ENCODE measurements around the gene COQ8A. TPM values are rescaled to one million over a fixed set of nuclear protein-coding genes. Genes with fewer than 3 reads are reported as not detected.
"Not testable (repeated sequence)": the region's sequence is repeated elsewhere in the genome, so short reads cannot be mapped to it uniquely, and the experiment has no call there.

COQ8A gene
- total RNA-seq, 1 donor from 2014 or later, result 28.0 TPM

GRCh38 chr1:226948480-226948879 is 8.4 kb downstream of the COQ8A start:
- H3K9me3 Mint-ChIP-seq, result peaks cover 4% of the 10 kb centered on the region
- H3K27me3 Mint-ChIP-seq (ENCODE audit: low read depth), result no peaks in the 10 kb centered on the region
- H3K4me1 Mint-ChIP-seq (ENCODE audit: low read depth), result peaks cover 13% of the 10 kb centered on the region
- H3K4me3 Mint-ChIP-seq (ENCODE audit: low read depth), result no peak overlapping the region
- H3K36me3 Mint-ChIP-seq (ENCODE audit: low read depth), result peaks cover 6% of the 10 kb centered on the region
- H3K27ac Mint-ChIP-seq, result no peak overlapping the region
- no peak for DNase-seq (ENCODE audit: low spot score)
- intact Hi-C loops (cut with micrococcal nuclease), result no loop called here

DNA sequence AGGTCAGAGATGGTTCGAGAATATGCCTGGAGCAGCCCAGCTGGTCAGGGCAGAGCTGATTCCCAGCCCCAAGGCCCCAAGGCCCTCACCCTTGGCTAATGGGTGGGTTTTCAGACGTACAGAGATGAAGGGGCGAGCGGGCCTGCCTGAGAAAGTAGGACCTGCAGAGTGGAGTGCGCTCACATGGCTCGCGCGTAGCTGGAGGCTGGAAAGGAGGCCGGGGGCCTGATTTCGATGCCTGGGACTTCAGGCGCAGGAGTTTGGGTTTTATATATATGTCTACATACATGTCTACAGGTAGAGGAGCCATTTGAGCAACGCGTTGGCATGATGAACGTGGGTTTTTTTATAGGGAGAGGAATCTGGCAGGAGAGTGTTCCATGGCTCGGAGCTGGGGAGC is 8.9 kb downstream of the COQ8A start:
- H3K27me3 Mint-ChIP-seq (ENCODE audit: low read depth), result no peaks in the 10 kb centered on the region
- DNase-seq (ENCODE audit: low spot score), result no peak
- no peak overlapping the region for H3K27ac Mint-ChIP-seq
- peaks cover 6% of the 10 kb centered on the region for H3K36me3 Mint-ChIP-seq (ENCODE audit: low read depth)
- H3K4me3 Mint-ChIP-seq (ENCODE audit: low read depth), result no peak overlapping the region
- intact Hi-C loops (cut with micrococcal nuclease), result no loop called here
- peaks cover 4% of the 10 kb centered on the region for H3K9me3 Mint-ChIP-seq
- H3K4me1 Mint-ChIP-seq (ENCODE audit: low read depth), result peaks cover 11% of the 10 kb centered on the region

GRCh38 chr1:226949401-226949800 is 9.3 kb downstream of the COQ8A start:
- Mint-ChIP-seq H3K4me3 (ENCODE audit: low read depth) (no peak overlapping the region), H3K36me3 (ENCODE audit: low read depth) (peaks cover 6% of the 10 kb centered on the region), H3K9me3 (peaks cover 4% of the 10 kb centered on the region), H3K27ac (no peak overlapping the region), H3K27me3 (ENCODE audit: low read depth) (no peaks in the 10 kb centered on the region), H3K4me1 (ENCODE audit: low read depth) (peaks cover 11% of the 10 kb centered on the region)
- DNase-seq (ENCODE audit: low spot score), result no peak
- intact Hi-C loops (cut with micrococcal nuclease), result no loop called here

GRCh38 chr1:226950316-226950715 is 10.2 kb downstream of the COQ8A start:
- intact Hi-C loops (cut with micrococcal nuclease), result no loop called here
- H3K36me3 Mint-ChIP-seq (ENCODE audit: low read depth), result peaks cover 12% of the 10 kb centered on the region
- H3K27me3 Mint-ChIP-seq (ENCODE audit: low read depth), result no peaks in the 10 kb centered on the region
- DNase-seq (ENCODE audit: low spot score), result no peak
- no peak overlapping the region for H3K27ac Mint-ChIP-seq
- H3K4me3 Mint-ChIP-seq (ENCODE audit: low read depth), result no peak overlapping the region
- peaks cover 11% of the 10 kb centered on the region for H3K4me1 Mint-ChIP-seq (ENCODE audit: low read depth)
- H3K9me3 Mint-ChIP-seq, result peaks cover 9% of the 10 kb centered on the region

- H3K27me3 Mint-ChIP-seq (ENCODE audit: low read depth), result no peaks in the 10 kb centered on the region
- intact Hi-C loops (cut with micrococcal nuclease), result no loop called here
- peaks cover 9% of the 10 kb centered on the region for H3K9me3 Mint-ChIP-seq
- peaks cover 11% of the 10 kb centered on the region for H3K4me1 Mint-ChIP-seq (ENCODE audit: low read depth)
- no peak overlapping the region for H3K4me3 Mint-ChIP-seq (ENCODE audit: low read depth)
- DNase-seq (ENCODE audit: low spot score), result no peak
- peaks cover 14% of the 10 kb centered on the region for H3K36me3 Mint-ChIP-seq (ENCODE audit: low read depth)
- no peak overlapping the region for H3K27ac Mint-ChIP-seq
Measured at GRCh38 chr1:226950871-226951270, 10.8 kb downstream of the COQ8A start.

DNA sequence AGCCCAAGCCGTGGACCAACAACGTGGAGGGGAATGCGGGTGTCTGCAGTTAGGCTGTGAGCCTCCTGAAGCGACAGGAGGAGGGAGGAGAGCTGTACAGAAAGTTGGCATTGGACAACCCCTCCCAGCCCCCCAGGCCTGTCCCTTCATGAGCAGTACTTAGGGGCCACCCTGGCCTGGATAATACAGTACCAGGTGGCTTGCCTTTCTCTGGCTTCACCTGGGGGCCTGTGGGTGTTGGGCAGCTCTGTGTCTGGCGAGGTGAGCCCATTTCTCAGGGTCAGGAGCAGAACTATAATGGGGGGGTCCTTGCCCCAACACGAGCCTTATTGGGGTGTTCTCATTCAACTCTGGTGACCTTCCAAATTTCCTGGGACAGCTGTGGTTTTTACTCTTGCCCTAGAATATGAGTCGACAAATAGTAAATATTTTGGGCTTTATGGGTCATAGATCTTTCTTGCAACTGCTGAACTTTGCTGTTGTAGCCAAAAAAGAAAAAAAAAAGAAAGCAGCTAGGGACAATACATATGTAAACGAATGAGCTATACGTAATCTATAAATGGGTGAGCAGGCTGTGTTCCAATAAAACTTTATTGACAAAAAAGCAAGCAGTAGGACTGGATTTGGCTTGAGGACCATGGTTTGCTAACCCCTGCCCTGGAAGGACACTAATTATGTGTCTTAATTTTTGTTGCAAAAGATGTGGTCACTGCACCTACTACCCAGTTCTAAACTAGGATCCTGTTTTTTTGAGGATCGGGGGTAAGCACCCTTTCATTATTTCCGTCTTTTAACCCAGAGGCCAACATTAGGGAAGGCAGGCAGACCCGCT is 11.4 kb downstream of the COQ8A start:
- intact Hi-C loops (cut with micrococcal nuclease), result no loop called here
- H3K36me3 Mint-ChIP-seq (ENCODE audit: low read depth), result peaks cover 17% of the 10 kb centered on the region
- H3K4me1 Mint-ChIP-seq (ENCODE audit: low read depth), result peaks cover 11% of the 10 kb centered on the region
- no peak overlapping the region for H3K27ac Mint-ChIP-seq
- peaks cover 9% of the 10 kb centered on the region for H3K9me3 Mint-ChIP-seq
- DNase-seq (ENCODE audit: low spot score), result no peak
- H3K27me3 Mint-ChIP-seq (ENCODE audit: low read depth), result no peaks in the 10 kb centered on the region
- H3K4me3 Mint-ChIP-seq (ENCODE audit: low read depth), result no peak overlapping the region

- Mint-ChIP-seq H3K27ac (no peak overlapping the region), H3K9me3 (peaks cover 13% of the 10 kb centered on the region), H3K4me1 (ENCODE audit: low read depth) (peaks cover 9% of the 10 kb centered on the region), H3K27me3 (ENCODE audit: low read depth) (no peaks in the 10 kb centered on the region), H3K4me3 (ENCODE audit: low read depth) (no peak overlapping the region), H3K36me3 (ENCODE audit: low read depth) (peaks cover 21% of the 10 kb centered on the region)
- intact Hi-C loops (cut with micrococcal nuclease), result no loop called here
- no peak for DNase-seq (ENCODE audit: low spot score)
Measured at GRCh38 chr1:226952118-226952441, 12.0 kb downstream of the COQ8A start.

- Mint-ChIP-seq H3K4me3 (ENCODE audit: low read depth) (no peak overlapping the region), H3K27ac (no peak overlapping the region), H3K9me3 (peaks cover 20% of the 10 kb centered on the region), H3K36me3 (ENCODE audit: low read depth) (peaks cover 27% of the 10 kb centered on the region), H3K27me3 (ENCODE audit: low read depth) (no peaks in the 10 kb centered on the region), H3K4me1 (ENCODE audit: low read depth) (peaks cover 8% of the 10 kb centered on the region)
- no peak for DNase-seq (ENCODE audit: low spot score)
- intact Hi-C loops (cut with micrococcal nuclease), result no loop called here
Measured at GRCh38 chr1:226953175-226953800, 13.2 kb downstream of the COQ8A start.

DNA sequence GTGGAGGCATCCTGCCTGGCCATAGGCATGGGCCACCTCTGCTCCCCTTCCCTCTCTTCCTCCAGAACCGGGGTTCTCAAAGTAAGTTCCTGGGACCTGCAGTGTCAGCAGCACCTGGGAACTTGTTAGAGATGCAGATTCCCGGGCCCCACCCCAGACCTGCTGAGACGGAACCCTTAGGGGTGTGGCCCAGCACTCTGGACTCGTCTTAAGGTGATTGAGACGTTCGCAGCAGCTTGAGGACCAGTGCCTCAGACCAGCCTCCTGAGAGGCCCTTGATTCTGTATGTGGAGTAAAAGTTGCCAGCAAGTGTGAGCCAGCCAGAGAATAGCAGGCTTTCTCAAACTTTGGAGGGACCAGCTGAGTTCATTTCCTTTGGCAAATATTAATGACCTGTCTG is 14.2 kb downstream of the COQ8A start:
- Mint-ChIP-seq H3K27ac (no peak overlapping the region), H3K4me3 (ENCODE audit: low read depth) (no peak overlapping the region), H3K9me3 (peaks cover 25% of the 10 kb centered on the region), H3K36me3 (ENCODE audit: low read depth) (peaks cover 25% of the 10 kb centered on the region), H3K27me3 (ENCODE audit: low read depth) (no peaks in the 10 kb centered on the region), H3K4me1 (ENCODE audit: low read depth) (peaks cover 8% of the 10 kb centered on the region)
- DNase-seq (ENCODE audit: low spot score), result no peak
- intact Hi-C loops (cut with micrococcal nuclease), result no loop called here

- Mint-ChIP-seq H3K9me3 (peaks cover 30% of the 10 kb centered on the region), H3K36me3 (ENCODE audit: low read depth) (peaks cover 29% of the 10 kb centered on the region), H3K4me1 (ENCODE audit: low read depth) (peaks cover 8% of the 10 kb centered on the region), H3K4me3 (ENCODE audit: low read depth) (no peak overlapping the region), H3K27ac (no peak overlapping the region), H3K27me3 (ENCODE audit: low read depth) (no peaks in the 10 kb centered on the region)
- intact Hi-C loops (cut with micrococcal nuclease), result no loop called here
- no peak for DNase-seq (ENCODE audit: low spot score)
Measured at GRCh38 chr1:226954777-226955176, 14.7 kb downstream of the COQ8A start.

DNA sequence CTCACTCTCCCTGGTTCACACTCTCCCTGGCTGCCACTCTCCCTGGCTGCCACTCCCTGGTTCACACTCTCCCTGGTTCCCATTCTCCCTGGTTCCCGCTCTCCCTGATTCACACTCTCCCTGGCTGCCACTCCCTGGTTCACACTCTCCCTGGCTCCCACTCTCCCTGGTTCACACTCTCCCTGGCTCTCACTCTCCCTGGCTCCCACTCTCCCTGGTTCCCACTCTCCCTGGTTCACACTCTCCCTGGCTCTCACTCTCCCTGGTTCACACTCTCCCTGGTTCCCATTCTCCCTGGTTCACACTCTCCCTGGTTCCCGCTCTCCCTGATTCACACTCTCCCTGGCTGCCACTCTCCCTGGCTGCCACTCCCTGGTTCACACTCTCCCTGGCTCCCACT is 15.8 kb downstream of the COQ8A start:
- intact Hi-C loops (cut with micrococcal nuclease); H3K4me1 Mint-ChIP-seq (ENCODE audit: low read depth); H3K4me3 Mint-ChIP-seq (ENCODE audit: low read depth); H3K27me3 Mint-ChIP-seq (ENCODE audit: low read depth); DNase-seq (ENCODE audit: low spot score); H3K27ac Mint-ChIP-seq: not testable (repeated sequence)
- Mint-ChIP-seq H3K9me3 (peaks cover 32% of the 10 kb centered on the region), H3K36me3 (ENCODE audit: low read depth) (peaks cover 30% of the 10 kb centered on the region)

GRCh38 chr1:226956942-226957713 is 17.0 kb downstream of the COQ8A start:
- DNase-seq (ENCODE audit: low spot score), result no peak
- Mint-ChIP-seq H3K27me3 (ENCODE audit: low read depth) (no peaks in the 10 kb centered on the region), H3K36me3 (ENCODE audit: low read depth) (peaks cover 30% of the 10 kb centered on the region), H3K4me3 (ENCODE audit: low read depth) (no peak overlapping the region), H3K9me3 (peaks cover 32% of the 10 kb centered on the region), H3K27ac (no peak overlapping the region), H3K4me1 (ENCODE audit: low read depth) (no peaks in the 10 kb centered on the region)
- intact Hi-C loops (cut with micrococcal nuclease), result no loop called here

GRCh38 chr1:226957714-226958113 is 17.6 kb downstream of the COQ8A start:
- Mint-ChIP-seq H3K4me1 (ENCODE audit: low read depth) (no peaks in the 10 kb centered on the region), H3K36me3 (ENCODE audit: low read depth) (peaks cover 30% of the 10 kb centered on the region), H3K27me3 (ENCODE audit: low read depth) (no peaks in the 10 kb centered on the region), H3K4me3 (ENCODE audit: low read depth) (no peak overlapping the region), H3K9me3 (peaks cover 32% of the 10 kb centered on the region), H3K27ac (no peak overlapping the region)
- intact Hi-C loops (cut with micrococcal nuclease), result no loop called here
- no peak for DNase-seq (ENCODE audit: low spot score)

Data from activated T-helper 2 cell treated with anti-CD3 and anti-CD28 coated beads, Interferon-gamma antibody, Interleukin-2, Interleukin-4, amounts not matched to agents 10 μg/mL and 5 μg/mL and 100 μg/mL, durations not matched to agents 14 hours and 24 hours and 36 hours (primary cell).